Testis (tissue), 2 donors: ENCODE measurements around the gene EFNA5.

Experiments
- POLR2A ChIP-seq: fragments of 450-650 bp; IDR thresholded peaks from one replicate; pipeline ENCODE4 v1.6.1; 2017; ENCODE audit warnings: antibody characterized with exemption, mild to moderate bottlenecking, moderate library complexity
- TF ChIP-seq, protein P1 (sequence below), 3 experiments: fragments of 450-650 bp in 2 of 3; fragments of 200-600 bp in 1 of 3; sonication (generic) in 1 of 3; IDR thresholded peaks; one replicate each; pipeline ENCODE4 v1.5.1; 2016 to 2019; ENCODE audit warnings: antibody characterized with exemption in 3 of 3, mild to moderate bottlenecking in 2 of 3, moderate library complexity in 1 of 3

DNA sequence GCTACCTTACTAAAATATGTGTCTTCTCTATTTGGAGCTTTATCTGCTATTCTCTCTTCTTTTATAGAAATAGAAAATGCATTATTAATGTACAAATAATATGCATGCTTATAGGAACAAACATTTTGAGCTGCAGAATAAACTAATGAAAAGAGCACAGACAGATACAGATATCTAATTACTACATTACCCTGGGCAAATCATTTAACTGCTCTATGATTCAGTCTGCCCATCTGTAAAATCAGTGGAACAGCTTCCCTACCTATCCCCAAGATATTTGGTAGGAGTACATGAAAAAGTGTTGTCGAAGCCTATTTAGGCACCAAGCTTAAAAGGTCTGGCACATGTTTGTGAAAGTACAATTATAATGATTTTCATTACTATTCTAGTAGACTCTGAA lies 166.3 kb downstream of the EFNA5 start:
- TF ChIP-seq, protein P1, sequence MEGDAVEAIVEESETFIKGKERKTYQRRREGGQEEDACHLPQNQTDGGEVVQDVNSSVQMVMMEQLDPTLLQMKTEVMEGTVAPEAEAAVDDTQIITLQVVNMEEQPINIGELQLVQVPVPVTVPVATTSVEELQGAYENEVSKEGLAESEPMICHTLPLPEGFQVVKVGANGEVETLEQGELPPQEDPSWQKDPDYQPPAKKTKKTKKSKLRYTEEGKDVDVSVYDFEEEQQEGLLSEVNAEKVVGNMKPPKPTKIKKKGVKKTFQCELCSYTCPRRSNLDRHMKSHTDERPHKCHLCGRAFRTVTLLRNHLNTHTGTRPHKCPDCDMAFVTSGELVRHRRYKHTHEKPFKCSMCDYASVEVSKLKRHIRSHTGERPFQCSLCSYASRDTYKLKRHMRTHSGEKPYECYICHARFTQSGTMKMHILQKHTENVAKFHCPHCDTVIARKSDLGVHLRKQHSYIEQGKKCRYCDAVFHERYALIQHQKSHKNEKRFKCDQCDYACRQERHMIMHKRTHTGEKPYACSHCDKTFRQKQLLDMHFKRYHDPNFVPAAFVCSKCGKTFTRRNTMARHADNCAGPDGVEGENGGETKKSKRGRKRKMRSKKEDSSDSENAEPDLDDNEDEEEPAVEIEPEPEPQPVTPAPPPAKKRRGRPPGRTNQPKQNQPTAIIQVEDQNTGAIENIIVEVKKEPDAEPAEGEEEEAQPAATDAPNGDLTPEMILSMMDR (IDR thresholded peaks at IDR 0.05), result no peak
- no peak for TF ChIP-seq POLR2A
